Putamen (tissue), 1 donor: ENCODE measurements around the gene MTA2.
"Not testable (repeated sequence)": the region's sequence is repeated elsewhere in the genome, so short reads cannot be mapped to it uniquely, and the experiment has no call there.

Experiments used
- DNase-seq: peaks from one replicate; pipeline ENCODE4 v3.0.0-alpha.2; 2016; ENCODE audit warnings: low spot score

MTA2 gene

GRCh38 chr11:62601372-62602140 lies at the start of gene MTA2:
Gene MTA2, minus strand, starts transcription at chr11:62601865. Its CDS starts 415 bp downstream, at chr11:62601450.
- DNase-seq, result peak; percentile 97

- DNase-seq, result not testable (repeated sequence)
Measured at GRCh38 chr11:62650283-62650682, 48.6 kb upstream of the MTA2 start.

DNA sequence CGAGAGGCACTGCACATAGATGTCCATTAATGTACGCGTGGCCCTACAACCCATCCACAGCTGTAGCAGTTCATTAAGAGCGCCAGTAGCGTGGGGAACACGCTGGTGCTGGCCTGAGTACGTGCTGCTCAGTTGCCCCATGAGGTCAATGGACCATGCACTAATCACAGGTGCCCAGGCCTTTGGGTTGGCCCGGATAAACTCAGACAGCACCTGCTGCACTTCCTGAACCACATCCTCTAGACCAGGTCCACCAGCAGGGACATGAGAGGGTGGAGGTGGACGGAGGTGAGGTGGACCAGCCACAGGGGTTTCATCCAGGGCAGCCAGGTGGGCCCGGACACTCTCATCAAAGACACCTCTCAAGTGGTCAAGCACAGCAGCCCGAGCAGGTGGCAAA lies 47.8 kb upstream of the MTA2 start:
- DNase-seq, result no peak

DNA sequence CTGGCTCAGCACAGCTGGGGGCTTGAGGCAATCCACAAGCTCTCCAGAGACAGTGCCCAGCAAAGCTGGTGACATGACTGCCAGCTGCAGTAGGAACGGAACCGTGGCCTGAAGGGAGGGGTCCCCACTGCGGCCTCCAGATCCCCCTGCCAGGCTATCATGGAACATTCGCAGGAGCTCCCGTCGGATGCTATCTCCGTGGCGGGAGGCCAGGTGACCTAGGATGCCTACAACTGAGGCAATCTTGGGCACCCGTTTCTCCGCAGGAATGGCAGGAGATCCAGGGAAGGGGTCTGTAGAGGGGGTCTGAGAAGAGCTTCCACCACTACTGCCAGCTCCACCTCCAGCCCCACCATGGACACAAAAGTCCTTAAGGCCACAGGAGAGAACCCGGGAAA lies 47.3 kb upstream of the MTA2 start:
- no peak for DNase-seq

DNA sequence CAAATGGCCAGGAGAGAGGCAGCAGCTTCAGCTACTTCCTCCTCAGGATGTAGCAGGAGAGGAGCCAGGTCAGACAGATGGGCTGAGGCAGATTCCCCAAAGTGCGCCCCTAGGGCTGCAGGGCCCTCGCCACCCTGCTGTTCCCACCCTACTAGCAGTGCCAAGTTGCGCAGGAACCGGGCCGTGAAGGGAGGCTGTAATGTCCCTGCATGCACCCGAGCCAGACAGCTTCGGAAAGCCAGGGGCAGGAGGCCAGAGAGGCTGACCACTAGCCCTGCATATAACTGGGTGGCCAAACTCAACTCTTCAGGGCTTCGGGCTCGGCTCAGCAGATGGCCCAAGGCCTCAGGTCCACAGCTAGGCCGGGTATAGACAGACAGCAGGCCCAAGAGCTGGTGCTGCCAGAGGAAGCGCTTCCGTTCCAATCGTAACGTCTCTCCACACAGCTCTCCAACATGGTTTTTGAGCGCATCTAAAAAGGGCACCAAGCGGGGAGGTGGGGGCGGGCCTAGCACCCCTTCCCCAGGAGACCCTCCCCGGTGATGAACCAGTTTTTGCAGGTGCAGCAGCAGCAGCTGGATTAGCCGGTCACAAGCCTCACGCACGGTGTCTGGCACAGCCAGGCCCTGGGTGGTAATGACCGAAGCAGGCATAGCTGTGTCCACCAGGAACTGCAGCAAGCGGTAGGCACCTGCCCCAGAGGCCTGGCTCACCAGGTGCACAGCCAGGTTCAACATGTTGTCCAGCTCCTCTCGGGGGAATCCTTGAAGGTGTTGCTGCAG lies 46.7 kb upstream of the MTA2 start:
- DNase-seq, result no peak

DNA sequence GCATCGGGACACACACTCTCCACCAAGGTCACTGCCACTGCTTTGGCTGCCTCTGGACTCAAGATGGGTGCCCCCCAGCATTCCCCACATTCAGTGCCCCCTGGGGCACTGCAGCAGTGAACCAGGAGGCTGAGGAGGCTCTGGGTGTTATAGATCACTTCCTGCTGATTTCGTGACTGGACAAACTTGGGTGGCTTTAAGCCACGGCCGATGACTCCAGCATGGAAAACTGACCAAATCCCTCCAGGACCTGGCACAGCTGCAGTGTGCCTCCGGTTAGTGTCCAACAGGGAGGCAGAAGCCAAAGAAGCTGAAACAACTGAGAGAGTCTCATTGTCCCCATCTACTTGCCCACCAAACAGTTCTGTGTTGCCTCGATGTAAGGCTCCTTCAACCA lies 45.9 kb upstream of the MTA2 start:
- DNase-seq, result no peak

DNA sequence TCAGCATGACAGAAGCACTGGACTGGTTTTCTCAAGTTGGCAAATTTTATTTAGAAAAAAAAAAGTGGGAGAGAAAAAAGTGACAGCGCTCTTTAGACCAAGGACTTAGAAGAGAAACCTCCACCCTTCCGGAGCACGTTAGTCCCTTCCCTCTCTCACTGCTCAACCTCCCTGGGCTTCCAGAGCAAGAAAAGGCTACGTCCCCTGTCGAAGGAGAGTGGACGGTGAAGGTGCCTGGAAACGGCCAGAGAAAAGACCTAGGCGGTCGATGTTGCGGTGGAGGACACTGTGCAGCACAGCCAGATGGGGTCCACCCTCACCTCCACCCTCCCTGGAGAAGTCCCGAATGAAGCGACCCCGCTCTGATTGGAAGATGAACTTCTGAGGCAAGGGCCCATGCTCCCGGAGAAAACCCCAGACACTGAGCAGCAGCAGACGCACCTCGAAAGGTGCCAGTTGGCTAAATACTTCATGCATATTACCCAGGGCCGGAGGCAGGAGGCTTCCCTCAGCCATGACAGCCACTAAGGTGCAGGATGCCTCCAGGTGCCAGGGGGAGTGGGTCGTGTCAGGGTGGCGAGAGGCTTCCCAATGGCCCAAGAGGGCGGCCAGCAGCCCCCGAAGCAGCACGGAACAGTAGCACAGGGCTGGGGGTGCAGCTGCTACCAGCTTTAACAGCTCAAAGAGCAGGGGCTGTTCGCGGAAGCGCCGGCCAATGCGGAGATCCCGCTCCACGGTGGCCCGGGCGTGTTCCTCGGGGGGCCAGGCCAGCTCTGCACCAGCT lies 45.4 kb upstream of the MTA2 start:
- no peak for DNase-seq

DNA sequence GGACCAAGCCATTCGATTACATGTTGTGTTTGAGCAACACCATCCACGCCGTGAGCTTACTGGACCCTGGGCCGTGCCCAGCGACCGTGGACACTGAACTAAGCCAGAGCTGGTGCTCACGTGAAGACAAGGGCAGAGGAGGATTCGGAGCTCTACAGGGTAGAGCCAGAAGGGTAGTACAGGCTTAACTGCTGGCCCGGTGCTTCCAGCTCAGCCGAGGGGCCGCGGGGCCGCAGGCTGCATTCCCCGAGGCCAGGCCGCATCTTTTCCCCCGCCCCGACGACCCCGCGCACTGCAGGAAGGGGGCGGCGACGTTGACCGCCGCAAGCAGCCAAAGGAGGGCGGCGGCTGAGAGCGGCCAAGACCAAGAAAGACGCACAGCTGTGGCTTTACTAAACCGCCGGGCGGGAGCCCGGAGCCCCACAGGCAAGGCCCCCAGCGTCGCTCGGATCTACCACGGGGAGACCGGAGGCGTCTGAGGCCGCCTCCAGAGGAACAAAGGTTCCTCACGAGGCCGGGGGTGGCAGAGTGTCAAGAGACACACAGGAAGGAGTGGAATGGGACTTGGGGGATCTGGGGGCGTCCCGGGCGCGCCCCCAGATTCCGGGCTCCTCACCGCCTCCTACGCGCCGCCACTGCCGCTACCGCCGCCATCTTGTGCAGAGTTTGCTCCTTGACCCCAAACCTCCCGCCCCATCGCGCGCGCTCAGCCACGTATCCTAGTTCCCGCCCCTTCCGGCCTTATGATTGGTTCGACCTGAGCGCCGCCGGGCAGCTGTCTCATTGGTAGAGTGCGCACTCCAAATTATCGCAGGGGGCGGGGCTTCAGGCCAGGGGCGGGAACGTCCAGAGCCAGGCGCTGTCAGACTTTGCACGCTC lies 44.5 kb upstream of the MTA2 start, which contains the start of gene GANAB:
TSS of gene GANAB (minus strand) at position 668 of the 879 bp plus-strand sequence. CDS start at position 654, 14 bp downstream.
- DNase-seq, result peak; percentile 98

DNA sequence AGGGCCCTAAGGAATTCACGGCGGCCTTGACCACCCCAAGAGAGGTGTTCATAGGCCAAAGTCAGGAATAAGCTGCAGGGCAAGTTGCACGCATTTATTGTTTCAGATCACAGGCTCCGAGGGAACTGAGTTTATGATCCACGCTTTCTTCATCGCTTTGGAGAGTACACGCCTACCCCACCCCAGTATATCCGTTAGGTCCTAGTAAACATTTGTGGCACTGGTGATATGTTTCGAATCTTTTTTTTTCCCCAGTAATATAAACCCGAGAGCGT lies 43.9 kb upstream of the MTA2 start:
- DNase-seq, result no peak

GRCh38 chr11:62644220-62644619 lies 42.6 kb upstream of the MTA2 start:
- DNase-seq, result no peak

DNA sequence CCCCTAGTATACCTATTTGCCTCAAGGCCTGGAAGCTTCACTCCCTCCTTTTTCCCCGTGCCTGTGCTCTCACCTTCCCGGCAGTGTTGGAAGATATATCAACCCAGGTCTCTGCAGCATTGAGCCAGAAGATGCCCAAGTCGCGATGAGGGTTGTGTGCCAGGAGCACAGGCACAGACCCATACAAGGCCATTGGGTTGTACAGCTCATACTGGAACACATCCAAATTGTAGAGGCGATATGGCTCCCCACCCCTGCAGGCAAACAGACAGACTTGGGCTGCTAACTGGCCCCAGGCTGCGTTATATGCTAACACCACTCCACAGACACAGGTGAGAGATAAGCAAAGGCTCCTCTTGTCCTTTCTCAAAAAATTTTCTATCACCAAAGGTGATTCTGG lies 30.8 kb upstream of the MTA2 start:
- DNase-seq, result no peak

DNA sequence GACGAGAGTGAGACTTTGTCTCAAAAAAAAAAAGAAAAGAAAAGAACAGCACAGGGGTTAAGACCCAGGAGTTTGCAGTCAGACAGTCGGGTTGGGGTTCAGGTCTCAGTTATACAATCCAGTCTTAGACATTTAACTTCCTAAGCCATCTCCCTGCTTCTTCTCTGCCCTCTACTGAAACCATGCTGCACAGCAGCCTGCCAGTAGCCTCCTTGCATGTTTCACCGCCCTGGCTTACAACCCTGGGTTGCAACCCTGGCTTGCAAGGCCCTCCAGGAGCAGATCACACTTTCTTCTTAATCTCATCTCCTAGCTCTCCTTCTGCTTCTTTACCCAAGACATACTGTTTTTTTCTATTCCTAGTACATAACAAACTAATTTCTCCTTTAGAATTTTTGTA lies 26.0 kb upstream of the MTA2 start:
- DNase-seq, result no peak

DNA sequence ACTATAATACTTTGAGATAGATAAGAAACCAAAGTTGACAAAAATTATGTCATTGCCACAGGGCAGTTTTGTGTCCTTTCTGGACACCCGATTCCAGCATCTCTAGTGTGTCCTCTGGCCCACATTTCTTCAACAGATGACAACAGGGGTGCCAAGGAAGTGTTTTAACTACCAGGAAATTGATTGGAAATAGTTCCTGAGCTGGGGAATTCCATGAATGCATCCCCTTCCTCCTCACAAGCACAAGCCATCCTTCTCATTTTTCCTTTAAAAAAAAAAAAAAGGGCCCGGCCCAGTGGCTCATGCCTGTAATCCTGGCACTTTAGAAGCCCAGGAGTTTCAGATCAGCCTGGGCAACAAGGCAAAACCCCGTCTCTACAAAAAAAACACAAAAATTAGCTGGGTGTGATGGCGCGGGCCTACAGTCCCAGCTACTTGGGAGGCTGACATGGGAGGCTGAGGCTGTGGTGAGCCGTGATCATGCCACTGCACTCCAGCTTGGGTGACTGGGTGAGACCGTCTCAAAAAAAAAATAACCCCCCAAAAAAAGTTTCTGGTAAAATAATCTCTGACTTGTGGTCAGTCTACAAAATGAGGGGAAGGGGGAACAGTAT lies 20.9 kb upstream of the MTA2 start:
- DNase-seq, result no peak

DNA sequence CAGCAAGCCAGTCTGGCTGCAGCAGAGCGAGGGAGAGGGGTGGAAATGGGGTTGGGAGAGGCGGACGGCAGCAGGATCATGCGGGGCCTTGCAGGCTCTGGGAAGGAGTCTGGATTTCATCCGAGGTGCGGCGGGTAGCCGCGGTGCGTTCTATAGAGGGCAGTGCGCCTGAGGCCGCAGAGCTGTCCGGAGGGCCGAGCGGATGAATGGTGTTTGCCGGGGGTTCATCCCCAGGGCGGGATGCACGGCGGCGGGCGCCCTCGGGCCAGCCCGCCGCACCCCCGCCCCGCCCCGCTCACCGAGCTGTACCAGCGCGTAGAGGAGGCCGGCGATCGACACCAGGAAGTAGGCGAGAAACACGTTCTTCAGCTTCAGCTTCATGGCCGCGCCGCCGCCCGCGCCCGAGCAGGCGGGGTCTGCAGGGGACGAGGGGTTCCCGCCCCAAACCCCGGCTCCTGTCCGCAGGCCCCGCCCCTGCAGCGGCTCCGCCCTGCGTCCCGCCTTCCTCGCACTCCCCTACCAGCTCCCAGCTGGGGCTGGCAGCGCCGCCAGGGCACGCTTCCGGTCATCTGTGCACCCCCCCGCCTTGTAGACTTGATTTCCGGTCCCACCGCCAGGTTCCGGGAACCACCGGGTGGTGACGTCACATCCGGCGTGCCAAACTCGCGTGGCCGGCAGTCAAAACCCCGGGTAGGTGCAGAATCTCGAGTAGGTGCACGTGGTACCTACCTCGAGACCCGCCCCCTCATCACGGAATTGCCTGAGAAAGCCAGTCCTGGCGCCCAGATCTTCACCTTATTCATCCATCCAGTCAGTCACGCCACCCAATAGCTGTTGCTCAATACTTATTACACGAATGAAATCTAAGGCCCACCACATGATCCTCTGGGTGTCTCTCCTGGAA lies 20.2 kb upstream of the MTA2 start, which contains the start of gene B3GAT3:
TSS of gene B3GAT3 (minus strand) at position 420 of the 904 bp plus-strand sequence. CDS start at position 381, 39 bp downstream.
- peak; percentile 98 for DNase-seq

GRCh38 chr11:62621027-62621566 lies 19.4 kb upstream of the MTA2 start:
- no peak for DNase-seq

DNA sequence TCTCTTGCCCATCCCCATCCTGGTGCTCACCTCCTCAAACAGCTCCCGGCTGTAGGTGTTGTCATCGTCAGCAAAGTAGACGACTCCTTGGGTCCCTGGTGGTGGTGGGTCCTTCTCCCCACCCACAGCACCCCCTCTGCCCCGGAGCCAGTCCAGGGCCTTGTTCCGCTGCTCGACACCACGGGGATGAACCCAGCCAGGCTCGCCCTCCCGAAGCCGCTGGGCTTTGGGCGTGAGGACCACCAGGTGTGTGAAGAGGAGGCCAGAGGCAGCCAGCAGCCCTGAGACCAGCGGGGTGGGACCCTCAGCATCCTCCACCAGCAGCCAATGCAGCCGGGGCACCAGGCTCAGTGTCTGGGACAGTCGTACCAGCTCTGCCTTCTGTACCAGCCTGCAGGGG lies 15.3 kb upstream of the MTA2 start:
- not testable (repeated sequence) for DNase-seq

- no peak for DNase-seq
Measured at GRCh38 chr11:62615521-62615920, 13.9 kb upstream of the MTA2 start.

DNA sequence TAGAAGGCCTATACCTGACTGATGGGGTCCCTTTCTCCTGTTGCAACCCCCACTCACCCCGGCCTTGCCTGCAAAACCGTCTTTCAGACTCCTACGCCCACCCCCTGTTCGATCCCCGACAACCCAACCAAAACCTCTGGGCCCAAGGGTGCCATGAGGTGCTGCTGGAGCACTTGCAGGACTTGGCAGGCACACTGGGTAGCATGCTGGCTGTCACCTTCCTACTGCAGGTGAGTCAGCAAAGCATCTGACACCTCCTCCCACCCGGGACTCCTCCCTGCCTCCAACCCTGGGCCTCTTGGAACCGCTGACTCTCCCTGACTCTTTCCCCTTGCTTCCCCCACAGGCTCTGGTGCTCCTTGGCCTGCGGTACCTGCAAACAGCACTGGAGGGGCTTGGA lies 12.6 kb upstream of the MTA2 start:
- peak; percentile 75 for DNase-seq

DNA sequence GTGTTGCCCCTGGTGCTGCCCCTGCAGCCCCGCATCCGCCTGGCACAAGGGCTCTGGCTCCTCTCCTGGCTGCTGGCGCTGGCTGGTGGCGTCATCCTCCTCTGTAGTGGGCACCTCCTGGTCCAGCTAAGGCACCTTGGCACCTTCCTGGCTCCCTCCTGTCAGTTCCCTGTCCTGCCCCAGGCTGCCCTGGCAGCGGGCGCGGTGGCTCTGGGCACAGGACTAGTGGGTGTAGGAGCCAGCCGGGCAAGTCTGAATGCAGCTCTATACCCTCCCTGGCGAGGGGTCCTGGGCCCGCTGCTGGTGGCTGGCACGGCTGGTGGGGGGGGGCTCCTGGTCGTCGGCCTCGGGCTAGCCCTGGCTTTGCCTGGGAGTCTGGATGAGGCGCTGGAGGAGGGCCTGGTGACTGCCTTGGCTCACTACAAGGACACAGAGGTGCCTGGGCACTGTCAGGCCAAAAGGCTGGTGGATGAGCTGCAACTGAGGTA lies 11.7 kb upstream of the MTA2 start:
- DNase-seq, result no peak
